Ascending aorta (tissue), 2 donors: ENCODE data around the gene CCDC187. TPM values are rescaled to one million over a fixed set of nuclear protein-coding genes. Genes with fewer than 3 reads are reported as not detected.

ENCODE experiments used
- DNase-seq, 2 donors: peaks; one replicate each; pipeline ENCODE4 v3.0.0-alpha.2; 2019; ENCODE audit warnings: low spot score in 2 of 2
- H3K27ac ChIP-seq, 2 donors: fragments of 200-600 bp; sonication (generic); one replicate each; pipeline ENCODE4 v1.5.1; 2016 to 2017; ENCODE audit warnings: mild to moderate bottlenecking in 1 of 2
- H3K27me3 ChIP-seq: fragments of 200-600 bp; sonication (generic); one replicate; pipeline ENCODE4 v1.5.1; 2017
- H3K36me3 ChIP-seq, 2 donors: fragments of 200-600 bp; sonication (generic); one replicate each; pipeline ENCODE4 v1.5.1; 2016
- H3K4me1 ChIP-seq, 2 donors: fragments of 200-600 bp; sonication (generic); one replicate each; pipeline ENCODE4 v1.5.1; 2016 to 2017; ENCODE audit warnings: mild to moderate bottlenecking in 1 of 2
- H3K4me3 ChIP-seq, 2 donors: fragments of 200-600 bp; sonication (generic); one replicate each; pipeline ENCODE4 v1.5.1; 2016 to 2017; ENCODE audit warnings: mild to moderate bottlenecking in 1 of 2
- H3K9me3 ChIP-seq, 2 donors: fragments of 200-600 bp; sonication (generic); one replicate each; pipeline ENCODE4 v1.5.1; 2016
- intact Hi-C: fragments of 100-400 bp; cut with DNase I; formaldehyde crosslinking; loops from one replicate; pipeline ENCODE4 v1.15.1; 2023
- total RNA-seq: library from RNA; depleted of rRNA; stranded (reverse); fragments of >200 nt; gene quantifications from one replicate; pipeline ENCODE4 v1.1.0, GENCODE V29; 2016
- TF ChIP-seq, protein P1 (sequence below), 3 experiments: fragments of 200-600 bp in 2 of 3; fragments of 450-650 bp in 1 of 3; sonication (generic) in 2 of 3; IDR thresholded peaks; one replicate each; pipeline ENCODE4 v1.5.1; 2016 to 2019; ENCODE audit warnings: antibody characterized with exemption in 3 of 3, mild to moderate bottlenecking in 1 of 3, moderate library complexity in 1 of 3

The CCDC187 gene
- total RNA-seq, 1 donor from 2014 or later = under 0.01 TPM

GRCh38 chr9:136337416-136338395 lies 33.8 kb upstream of the CCDC187 start:
- H3K4me1 ChIP-seq = peaks cover 0 to 5% of the 10 kb centered on the region in 2 donors
- intact Hi-C loops = no loop called here
- no peak overlapping the region for H3K27ac ChIP-seq
- no peaks in the 10 kb centered on the region for H3K27me3 ChIP-seq
- H3K9me3 ChIP-seq = no peaks in the 10 kb centered on the region
- TF ChIP-seq, protein P1, sequence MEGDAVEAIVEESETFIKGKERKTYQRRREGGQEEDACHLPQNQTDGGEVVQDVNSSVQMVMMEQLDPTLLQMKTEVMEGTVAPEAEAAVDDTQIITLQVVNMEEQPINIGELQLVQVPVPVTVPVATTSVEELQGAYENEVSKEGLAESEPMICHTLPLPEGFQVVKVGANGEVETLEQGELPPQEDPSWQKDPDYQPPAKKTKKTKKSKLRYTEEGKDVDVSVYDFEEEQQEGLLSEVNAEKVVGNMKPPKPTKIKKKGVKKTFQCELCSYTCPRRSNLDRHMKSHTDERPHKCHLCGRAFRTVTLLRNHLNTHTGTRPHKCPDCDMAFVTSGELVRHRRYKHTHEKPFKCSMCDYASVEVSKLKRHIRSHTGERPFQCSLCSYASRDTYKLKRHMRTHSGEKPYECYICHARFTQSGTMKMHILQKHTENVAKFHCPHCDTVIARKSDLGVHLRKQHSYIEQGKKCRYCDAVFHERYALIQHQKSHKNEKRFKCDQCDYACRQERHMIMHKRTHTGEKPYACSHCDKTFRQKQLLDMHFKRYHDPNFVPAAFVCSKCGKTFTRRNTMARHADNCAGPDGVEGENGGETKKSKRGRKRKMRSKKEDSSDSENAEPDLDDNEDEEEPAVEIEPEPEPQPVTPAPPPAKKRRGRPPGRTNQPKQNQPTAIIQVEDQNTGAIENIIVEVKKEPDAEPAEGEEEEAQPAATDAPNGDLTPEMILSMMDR (IDR thresholded peaks at IDR 0.05) = no peak
- H3K4me3 ChIP-seq = no peak overlapping the region
- DNase-seq = no peak
- peaks cover 22 to 41% of the 10 kb centered on the region in 2 donors for H3K36me3 ChIP-seq

GRCh38 chr9:136336881-136337280 lies 33.0 kb upstream of the CCDC187 start:
- Histone ChIP-seq H3K4me1 (no peaks in the 10 kb centered on the region), H3K4me3 (no peak overlapping the region), H3K27me3 (no peaks in the 10 kb centered on the region), H3K9me3 (no peaks in the 10 kb centered on the region), H3K27ac (no peak overlapping the region), H3K36me3 (peaks cover 22 to 41% of the 10 kb centered on the region in 2 donors)
- TF ChIP-seq, protein P1 (IDR thresholded peaks at IDR 0.05) = no peak
- DNase-seq = no peak
- intact Hi-C loops = no loop called here

DNA sequence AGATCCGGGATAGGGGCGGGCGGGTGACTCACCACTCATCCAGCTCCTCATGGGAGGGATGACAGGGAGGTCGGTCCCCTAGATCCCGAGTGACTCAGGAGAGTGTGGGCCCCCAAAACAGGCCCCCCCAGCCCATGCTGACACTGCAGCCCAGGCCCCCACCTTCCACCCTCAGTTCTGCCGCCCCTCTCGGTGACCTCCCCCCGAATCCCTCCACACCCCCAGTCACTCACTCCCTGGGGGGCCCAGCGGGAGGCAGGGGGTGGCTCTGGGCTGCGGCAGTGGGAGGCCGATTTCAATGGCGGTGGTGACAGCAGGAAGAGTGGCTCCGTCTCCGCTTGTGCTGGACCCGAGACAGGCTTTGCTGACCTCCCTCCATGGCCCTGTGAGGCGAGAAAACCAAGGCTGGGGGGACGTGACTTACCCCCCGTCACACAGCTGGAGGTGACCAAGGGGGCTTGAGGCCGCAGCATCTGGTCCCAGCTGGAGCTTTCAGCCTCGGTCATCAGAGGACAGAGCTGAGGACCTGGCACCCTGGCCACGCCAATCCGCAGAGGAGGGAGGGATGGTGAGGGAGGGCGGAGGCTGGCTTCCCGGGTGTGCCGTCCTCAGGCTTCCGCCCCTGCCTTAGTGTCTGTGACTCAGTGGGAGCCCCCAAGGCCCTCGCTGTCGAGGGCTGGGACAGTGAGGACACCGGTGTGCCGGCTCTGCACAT lies 32.4 kb upstream of the CCDC187 start:
- no peak overlapping the region for H3K4me3 ChIP-seq
- H3K36me3 ChIP-seq = peaks cover 22 to 41% of the 10 kb centered on the region in 2 donors
- H3K27me3 ChIP-seq = no peaks in the 10 kb centered on the region
- H3K4me1 ChIP-seq = no peaks in the 10 kb centered on the region
- H3K9me3 ChIP-seq = no peaks in the 10 kb centered on the region
- DNase-seq = no peak
- H3K27ac ChIP-seq = no peak overlapping the region
- TF ChIP-seq, protein P1 (IDR thresholded peaks at IDR 0.05) = no peak
- intact Hi-C loops = no loop called here

GRCh38 chr9:136335296-136336155 lies 31.6 kb upstream of the CCDC187 start:
- Histone ChIP-seq H3K27me3 (no peaks in the 10 kb centered on the region), H3K4me3 (no peak overlapping the region), H3K36me3 (peaks cover 22 to 37% of the 10 kb centered on the region in 2 donors), H3K9me3 (no peaks in the 10 kb centered on the region), H3K27ac (no peak overlapping the region), H3K4me1 (no peaks in the 10 kb centered on the region)
- intact Hi-C loops = no loop called here
- TF ChIP-seq, protein P1 (IDR thresholded peaks at IDR 0.05) = no peak
- DNase-seq = no peak

DNA sequence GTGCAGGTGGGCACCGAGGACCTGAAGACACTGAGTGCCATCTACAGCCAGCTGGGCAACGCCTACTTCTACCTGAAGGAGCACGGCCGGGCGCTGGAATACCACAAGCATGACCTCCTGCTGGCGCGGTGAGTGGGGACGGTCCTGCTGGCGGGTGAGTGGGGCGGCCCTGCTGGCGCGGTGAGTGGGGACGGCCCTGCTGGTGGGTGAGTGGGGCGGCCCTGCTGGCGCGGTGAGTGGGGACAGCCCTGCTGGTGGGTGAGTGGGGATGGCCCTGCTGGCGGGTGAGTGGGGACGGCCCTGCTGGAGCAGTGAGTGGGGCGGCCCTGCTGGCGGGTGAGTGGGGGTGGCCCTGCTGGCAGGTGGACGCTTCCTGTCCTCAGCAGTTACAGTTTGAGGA lies 30.6 kb upstream of the CCDC187 start:
- no peak for DNase-seq
- no peaks in the 10 kb centered on the region for H3K4me1 ChIP-seq
- no peak overlapping the region for H3K27ac ChIP-seq
- intact Hi-C loops = no loop called here
- no peak overlapping the region for H3K4me3 ChIP-seq
- peaks cover 22 to 28% of the 10 kb centered on the region in 2 donors for H3K36me3 ChIP-seq
- TF ChIP-seq, protein P1 (IDR thresholded peaks at IDR 0.05) = no peak
- H3K9me3 ChIP-seq = no peaks in the 10 kb centered on the region
- no peaks in the 10 kb centered on the region for H3K27me3 ChIP-seq
